ENCODE measurements around the gene CCL17.

CCL17 gene

DNA sequence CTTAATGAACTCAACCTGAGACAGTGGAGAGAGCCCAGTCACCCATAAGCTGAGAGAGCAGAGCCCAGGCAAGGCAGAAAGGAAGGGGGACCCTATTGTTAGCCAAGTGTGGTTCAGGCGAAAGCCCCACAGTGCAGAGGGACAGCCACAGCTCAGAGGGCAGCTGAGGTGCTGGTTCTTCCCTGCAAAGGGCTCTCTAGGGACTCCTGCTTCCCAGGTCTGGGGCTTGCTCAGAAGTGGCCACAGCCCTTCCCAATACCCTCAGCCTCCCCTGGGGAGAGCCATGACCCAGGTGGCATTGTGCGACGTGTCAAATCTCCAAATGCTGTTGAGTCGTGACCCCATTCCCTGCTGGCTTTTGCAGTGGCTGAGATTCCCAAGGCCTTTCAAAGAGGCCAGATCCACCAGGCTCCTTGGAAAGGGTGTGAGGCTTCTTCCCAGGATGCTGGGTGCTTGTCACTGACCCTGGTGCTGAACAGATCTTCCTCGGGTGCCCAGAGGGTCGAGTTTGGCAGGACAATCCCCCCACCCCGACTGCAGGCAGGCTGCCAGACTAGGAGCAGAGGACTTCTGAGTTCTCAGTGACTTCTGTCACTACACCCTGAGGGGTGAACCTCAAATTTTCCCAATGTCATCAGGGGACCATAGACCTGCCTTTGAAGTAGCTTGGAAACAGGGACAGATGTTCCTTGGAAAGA lies 2.5 kb upstream of the CCL17 start:
- no peak for FAIRE-seq

GRCh38 chr16:57405097-57405496 lies 530 bp downstream of the CCL17 start:
- no peak for FAIRE-seq

GRCh38 chr16:57406881-57407280 lies 2.3 kb downstream of the CCL17 start:
- FAIRE-seq, result no peak

GRCh38 chr16:57407521-57408353 lies 3.2 kb downstream of the CCL17 start:
- FAIRE-seq, result no peak

DNA sequence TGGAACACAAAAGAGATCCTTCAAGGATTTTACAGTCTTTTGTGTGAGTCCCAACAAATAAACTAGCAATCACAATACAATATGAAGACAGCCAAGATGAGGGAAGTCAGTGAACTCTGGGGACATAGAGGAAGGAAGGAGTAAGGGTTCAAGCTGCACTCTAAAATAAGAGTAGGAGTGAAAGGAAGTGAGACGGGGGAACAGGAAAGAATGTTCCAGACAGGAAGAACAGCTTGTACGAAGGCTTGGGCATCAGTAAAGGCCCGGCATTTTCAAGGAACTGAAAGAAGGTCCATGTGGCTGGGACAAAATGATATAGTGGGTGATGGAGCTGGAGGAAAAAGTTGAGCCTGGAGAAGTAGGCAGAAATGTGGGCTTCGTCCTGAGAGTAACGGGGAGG lies 4.5 kb downstream of the CCL17 start:
- FAIRE-seq, result no peak

- FAIRE-seq, result no peak
Measured at GRCh38 chr16:57409870-57410587, 5.5 kb downstream of the CCL17 start.

DNA sequence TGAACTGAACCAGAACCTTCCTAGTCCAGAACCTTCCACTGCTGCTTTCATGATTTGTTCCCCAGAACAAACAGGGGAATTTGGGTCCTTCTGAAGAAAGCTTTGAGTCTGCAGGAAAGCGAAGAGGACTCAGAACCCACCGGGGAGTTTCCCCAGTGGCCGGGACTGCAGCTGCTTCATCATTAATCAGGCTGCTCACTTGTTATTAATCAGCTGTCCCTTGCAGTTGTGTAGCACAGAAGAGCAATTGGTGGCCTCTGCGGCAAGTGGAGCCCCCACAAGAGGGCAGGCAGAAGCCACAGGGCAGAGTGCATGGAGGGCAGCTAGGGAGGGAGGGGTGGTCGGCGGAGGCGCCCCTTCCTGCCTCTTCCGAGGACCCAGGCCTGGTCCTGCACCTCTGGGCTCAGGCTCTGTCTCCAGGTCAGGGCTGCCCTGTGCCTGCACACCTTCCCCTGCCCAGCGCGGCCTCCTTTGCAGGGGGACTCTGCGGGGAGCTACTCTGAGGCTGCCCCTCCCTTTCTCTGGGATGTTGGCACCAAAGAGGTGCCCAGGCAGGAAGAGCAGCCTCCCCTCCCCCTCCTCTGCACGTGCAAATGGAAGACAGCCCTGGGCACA lies 6.9 kb downstream of the CCL17 start:
- FAIRE-seq, result no peak

DNA sequence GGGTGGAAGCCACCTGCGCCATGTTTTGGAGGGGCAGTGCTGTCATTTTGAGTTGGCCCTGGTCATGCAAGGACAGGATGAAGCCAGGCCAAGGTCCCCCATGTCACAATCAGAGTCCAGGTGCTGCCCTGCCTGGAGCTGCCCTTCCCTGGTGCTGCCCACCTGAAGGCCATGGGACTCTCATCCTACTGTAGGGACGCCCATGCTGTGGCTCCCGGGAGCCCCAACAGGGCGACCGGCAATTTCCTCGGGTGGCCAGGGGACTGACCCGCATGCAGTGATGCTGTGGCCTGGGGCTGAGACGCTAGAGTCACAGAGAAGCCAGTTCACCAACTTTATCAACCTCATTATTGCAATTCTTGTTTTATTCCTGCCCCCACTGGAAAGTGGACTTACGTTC lies 8.0 kb downstream of the CCL17 start:
- FAIRE-seq, result no peak

- FAIRE-seq, result no peak
Measured at GRCh38 chr16:57413301-57413730, 8.7 kb downstream of the CCL17 start.

GRCh38 chr16:57413733-57414132 lies 9.2 kb downstream of the CCL17 start:
- FAIRE-seq, result no peak

GRCh38 chr16:57416084-57416483 lies 11.5 kb downstream of the CCL17 start:
- no peak for FAIRE-seq

- no peak for FAIRE-seq
Measured at GRCh38 chr16:57419506-57419905, 14.9 kb downstream of the CCL17 start.

DNA sequence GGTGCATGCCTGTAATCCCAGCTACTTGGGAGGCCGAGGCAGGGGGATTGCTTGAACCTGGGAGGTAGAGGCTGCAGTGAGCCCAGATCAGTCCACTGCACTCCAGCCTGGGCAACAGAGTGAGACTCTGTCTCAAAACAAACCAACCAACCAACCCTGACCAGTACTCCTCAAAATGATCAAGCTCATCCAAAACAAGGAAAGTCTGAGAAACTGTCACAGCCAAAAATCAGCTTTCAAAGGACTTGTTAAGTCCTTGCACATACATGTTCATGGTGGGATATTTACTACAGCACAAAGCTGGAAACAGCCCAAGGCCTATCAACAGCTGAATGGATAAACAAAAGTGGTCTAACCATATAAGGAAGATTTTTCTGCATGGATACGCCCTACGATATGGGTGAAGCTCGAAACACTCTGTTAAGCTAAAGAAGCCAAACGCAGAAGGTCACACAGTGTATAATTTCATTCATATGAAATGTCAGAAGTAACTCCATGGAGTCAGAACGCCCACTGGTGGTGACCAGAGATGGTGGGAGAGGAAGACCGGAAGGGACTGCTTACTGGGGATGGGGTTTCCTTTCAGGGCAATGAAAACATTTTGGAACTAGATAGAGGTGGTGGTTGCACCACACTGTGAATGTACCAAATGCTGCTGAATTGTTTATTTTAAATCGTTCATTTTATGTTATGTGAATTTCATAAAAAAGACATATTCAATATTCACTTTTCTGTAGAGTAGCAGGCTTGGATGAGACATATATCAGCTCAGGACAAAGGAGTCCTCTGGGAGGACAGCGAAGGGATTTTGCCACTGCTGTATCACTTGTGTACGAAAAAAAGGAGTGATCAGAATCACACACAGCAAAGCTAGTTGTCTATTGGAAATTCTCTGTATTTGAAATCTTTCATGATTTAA lies 17.7 kb downstream of the CCL17 start:
- no peak for FAIRE-seq

GRCh38 chr16:57423152-57423551 lies 18.6 kb downstream of the CCL17 start:
- FAIRE-seq, result no peak

- FAIRE-seq, result no peak
Measured at GRCh38 chr16:57424583-57424982, 20.0 kb downstream of the CCL17 start.

DNA sequence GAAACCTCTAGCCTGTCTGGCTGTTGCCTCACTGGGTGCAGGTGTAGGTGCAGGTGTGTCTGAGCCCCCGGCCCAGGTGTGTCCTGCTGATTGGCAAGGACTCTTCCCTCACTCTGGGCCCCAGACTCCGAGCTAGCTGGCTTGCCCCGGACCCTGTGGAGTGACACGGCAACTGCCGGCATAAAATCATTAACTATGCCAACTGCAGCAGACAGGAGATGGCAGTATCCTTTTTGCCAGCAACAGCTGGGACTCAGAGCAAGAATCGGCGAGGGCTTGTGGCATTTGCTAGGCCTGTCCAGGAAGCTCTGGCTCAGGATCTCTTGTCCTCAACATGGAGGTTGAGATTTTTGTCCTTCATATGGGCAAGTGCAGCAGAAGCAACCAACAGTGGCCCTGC lies 21.8 kb downstream of the CCL17 start:
- no peak for FAIRE-seq

DNA sequence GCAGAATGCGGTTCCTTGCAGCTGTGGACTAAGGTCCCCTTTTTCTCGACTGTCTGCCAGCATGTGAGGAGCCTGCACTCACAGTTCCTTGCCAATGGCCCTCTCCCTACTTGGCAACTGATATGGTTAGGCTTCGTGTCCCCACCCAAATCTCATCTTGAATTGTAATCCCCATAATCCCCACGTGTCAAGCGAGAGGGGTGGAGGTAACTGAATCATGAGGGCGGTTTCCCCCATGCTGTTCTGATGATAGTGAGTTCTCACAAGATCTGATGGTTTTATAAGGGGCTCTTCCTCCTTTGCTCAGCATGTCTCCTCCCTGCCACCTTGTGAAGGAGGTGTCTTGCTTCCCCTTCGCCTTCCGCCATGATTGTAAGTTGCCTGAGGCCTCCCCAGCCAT lies 22.7 kb downstream of the CCL17 start:
- no peak for FAIRE-seq

GRCh38 chr16:57427824-57428223 lies 23.3 kb downstream of the CCL17 start:
- no peak for FAIRE-seq

DNA sequence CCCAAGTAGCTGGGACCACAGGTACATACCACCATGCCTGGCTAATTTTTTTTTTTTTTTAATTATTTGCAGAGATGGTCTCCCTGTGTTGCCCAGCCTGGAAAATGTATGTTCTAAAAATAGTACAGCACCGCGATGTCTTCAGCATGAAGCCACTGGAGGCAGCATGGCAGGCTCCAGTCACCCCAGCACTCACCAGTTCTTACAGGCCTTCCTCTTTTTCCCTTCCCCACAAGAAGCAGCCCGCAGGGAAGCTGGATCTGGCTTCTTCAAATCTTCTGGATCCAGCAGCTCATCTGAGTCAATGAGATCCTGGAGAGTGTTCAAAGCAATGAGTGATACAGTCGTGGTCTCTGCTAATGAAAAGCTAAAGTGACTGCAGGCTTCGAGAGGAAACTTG lies 26.4 kb downstream of the CCL17 start:
- FAIRE-seq, result no peak

GRCh38 chr16:57432505-57432904 lies 27.9 kb downstream of the CCL17 start:
- FAIRE-seq, result no peak

- no peak for FAIRE-seq
Measured at GRCh38 chr16:57432989-57433388, 28.4 kb downstream of the CCL17 start.

GRCh38 chr16:57434003-57434402 lies 29.4 kb downstream of the CCL17 start:
- no peak for FAIRE-seq

All from G401.6 (cell line).